Activated effector memory CD4-positive, alpha-beta T cell treated with anti-CD3 and anti-CD28 coated beads, Interleukin-2, amount 50 U/mL, for 16 hours (primary cell): Measurements from ENCODE around the gene GLB1L2.
A peak's percentile ranks its signal among the peaks of the same experiment; 100 is the strongest.
"Not testable (repeated sequence)": the region's sequence is repeated elsewhere in the genome, so short reads cannot be mapped to it uniquely, and the experiment has no call there.

Experiments used
- DNase-seq: peaks from one replicate; pipeline ENCODE4 v3.0.0-alpha.2; 2020

GLB1L2 gene

DNA sequence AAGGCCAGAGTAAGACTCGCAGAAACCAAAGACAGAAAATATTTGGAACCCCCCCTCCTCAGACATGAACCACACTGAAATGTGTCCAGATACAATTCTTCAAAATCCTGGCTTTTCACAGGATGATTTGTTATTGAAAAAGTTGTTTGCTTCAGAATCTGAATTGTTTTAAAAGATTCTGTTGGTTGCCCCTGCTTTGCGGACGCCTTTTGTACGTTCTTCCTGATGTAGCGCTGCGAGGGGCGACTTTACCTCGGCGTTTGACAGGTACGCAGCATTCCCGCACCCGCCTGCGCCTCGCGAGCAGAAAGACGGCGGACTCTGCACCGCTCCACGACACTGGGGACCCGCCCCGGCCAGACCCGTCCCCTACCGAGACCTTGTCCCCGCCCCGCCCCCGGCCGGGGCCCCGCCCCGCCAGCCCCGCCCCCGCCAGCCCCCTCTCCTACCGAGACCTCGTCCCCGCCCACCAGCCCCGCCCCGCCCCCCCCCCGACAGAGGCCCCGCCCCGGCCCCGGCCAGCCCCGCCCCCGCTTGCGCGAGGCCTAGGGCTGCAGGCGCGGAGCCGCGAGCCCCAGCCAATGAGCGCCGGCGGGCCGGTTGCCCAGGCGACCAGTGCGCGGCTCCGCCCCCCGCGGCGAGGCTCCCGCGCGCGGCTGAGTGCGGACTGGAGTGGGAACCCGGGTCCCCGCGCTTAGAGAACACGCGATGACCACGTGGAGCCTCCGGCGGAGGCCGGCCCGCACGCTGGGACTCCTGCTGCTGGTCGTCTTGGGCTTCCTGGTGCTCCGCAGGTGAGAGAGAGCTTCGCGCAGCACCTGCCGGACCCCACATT is at the start of gene GLB1L2:
GLB1L2 (plus strand) TSS at position 635 of the 835 bp plus-strand sequence; CDS start at position 709, 74 bp downstream.
- DNase-seq, result peak; percentile 93

GRCh38 chr11:134282121-134283045 is 49.4 kb upstream of the GLB1L2 start:
- peak; percentile 21 for DNase-seq

- no peak for DNase-seq
Observed at GRCh38 chr11:134283461-134284230, 48.1 kb upstream of the GLB1L2 start.

DNA sequence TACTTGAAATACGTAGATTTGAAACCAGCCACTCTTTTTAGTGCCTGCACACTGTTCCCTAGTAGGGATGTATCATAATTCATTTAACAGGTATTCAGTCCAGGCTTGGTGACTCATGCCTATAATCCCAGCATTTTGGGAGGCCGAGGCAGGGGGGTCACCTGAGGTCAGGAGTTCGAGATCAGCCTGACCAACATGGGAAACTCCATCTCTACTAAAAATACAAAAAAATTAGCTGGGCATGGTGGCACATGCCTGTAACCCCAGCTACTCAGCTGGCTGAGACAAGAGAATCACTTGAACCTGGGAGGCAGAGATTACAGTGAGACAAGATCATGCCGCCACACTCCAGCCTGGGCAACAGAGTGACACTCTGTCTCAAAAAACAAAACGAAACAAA is 47.4 kb upstream of the GLB1L2 start:
- DNase-seq, result not testable (repeated sequence)

DNA sequence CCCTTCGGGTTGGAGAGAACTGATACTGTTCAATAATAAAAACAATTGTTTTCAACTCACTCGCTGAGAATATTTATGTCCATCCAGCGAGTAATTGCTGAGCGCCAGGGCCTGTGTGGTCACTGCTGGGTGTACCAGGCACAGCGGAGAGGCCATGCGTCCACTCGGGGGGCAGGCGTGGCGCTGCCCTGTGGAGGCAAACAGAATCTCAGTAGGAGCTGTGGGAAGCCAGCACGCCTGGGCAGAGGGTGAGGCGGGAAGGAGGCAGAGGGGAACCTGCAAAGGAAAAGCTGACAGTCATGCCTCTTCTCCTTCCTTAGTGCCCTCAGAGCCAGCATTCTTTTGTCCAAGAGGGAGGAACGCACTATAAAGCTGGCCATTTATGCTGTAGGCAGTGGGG is 44.2 kb upstream of the GLB1L2 start:
- DNase-seq, result no peak

- DNase-seq, result no peak
Observed at GRCh38 chr11:134288486-134288885, 43.3 kb upstream of the GLB1L2 start.

DNA sequence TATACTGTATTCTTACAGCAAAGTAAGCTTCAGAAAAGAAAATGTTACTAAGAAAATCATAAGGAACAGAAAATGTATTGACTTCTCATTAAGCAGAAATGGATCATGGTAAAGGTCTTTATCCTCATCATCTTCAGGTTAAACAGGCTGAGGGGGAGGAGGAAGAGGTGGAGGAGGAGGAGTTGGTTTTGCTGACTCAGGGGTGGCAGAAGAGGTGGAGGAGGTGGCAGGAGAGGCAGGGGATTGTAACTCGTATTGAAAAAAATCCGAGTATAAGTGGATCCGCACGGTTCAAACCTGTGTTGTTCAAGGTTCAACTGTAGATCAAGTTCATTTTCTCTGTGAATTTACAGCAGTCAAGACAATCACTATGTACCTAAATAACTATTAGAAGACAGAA is 42.6 kb upstream of the GLB1L2 start:
- DNase-seq, result no peak

GRCh38 chr11:134289789-134290188 is 42.0 kb upstream of the GLB1L2 start:
- peak; percentile 45 for DNase-seq

DNA sequence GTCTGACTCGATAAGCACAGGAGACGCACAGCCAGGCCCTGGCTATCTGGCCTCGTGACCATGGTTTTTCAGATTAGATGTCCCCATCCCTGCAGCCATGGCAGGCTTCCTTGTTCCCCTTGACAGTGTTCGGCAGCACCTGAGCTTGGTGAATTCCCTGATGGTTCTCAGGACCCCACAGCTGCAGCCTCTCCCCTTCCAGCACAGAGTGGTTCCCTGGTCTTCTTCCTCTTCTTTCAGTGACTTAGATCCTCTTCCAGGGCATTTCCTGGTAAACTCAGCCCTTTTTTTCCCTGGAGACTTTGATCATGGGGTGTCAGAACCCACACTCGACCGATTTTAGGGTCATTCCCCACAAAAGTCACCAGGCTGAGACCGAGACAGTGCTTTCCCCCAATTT is 41.1 kb upstream of the GLB1L2 start:
- DNase-seq, result peak; percentile 17

GRCh38 chr11:134291196-134291595 is 40.6 kb upstream of the GLB1L2 start:
- DNase-seq, result no peak

GRCh38 chr11:134292661-134293060 is 39.1 kb upstream of the GLB1L2 start:
- no peak for DNase-seq

- no peak for DNase-seq
Observed at GRCh38 chr11:134293119-134294113, 38.4 kb upstream of the GLB1L2 start.

- no peak for DNase-seq
Observed at GRCh38 chr11:134294664-134295063, 37.1 kb upstream of the GLB1L2 start.

- no peak for DNase-seq
Observed at GRCh38 chr11:134312223-134312622, 19.6 kb upstream of the GLB1L2 start.

GRCh38 chr11:134312807-134313206 is 19.0 kb upstream of the GLB1L2 start:
- no peak for DNase-seq

GRCh38 chr11:134313379-134313778 is 18.4 kb upstream of the GLB1L2 start:
- DNase-seq, result no peak

DNA sequence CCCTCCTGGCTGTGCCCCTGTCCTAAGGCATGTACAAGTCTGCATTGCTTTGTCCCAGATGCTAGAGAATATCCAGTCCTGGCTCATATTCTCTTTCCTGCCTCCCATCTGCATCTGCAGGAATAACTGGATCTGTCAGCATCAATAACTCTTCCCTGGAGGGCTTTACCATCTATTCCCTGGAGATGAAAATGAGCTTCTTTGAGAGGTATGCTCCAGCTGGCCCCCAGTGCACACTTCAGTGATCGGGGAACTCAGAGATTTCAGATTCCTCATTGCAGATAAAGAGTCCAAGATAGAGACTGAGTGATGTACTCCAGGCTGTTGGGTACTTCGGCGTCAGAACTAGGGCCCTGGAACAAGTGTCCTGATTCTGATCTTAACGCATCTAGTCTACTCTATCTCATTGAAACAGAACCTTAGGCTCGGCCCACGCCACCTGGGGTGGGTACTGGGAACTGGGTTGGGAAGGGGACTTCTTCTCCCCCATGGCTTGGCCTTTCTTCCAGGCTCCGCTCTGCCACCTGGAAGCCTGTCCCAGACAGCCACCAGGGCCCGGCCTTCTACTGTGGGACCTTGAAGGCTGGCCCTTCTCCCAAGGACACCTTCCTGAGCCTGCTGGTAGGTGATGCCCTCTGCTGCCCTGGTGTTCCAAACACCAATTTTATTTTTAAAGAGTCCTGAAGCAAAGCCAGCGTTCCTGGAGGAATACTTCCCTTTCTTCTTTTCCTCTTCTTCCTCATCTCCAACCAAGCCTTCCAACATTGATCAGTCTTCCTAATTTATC is 17.8 kb upstream of the GLB1L2 start:
- no peak for DNase-seq

GRCh38 chr11:134317103-134317502 is 14.7 kb upstream of the GLB1L2 start:
- no peak for DNase-seq

DNA sequence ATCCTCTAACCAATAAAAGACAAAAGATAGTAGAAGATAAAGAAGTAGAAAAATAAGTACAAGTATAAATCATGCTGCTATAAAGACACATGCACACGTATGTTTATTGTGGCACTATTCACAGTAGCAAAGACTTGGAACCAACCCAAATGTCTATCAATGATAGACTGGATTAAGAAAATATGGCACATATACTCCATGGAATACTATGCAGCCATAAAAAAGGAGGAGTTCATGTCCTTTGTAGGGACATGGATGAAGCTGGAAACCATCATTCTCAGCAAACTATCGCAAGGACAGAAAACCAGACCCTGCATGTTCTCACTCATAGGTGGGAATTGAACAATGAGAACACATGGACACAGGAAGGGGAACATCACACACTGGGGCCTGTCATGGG is 10.4 kb upstream of the GLB1L2 start:
- not testable (repeated sequence) for DNase-seq

DNA sequence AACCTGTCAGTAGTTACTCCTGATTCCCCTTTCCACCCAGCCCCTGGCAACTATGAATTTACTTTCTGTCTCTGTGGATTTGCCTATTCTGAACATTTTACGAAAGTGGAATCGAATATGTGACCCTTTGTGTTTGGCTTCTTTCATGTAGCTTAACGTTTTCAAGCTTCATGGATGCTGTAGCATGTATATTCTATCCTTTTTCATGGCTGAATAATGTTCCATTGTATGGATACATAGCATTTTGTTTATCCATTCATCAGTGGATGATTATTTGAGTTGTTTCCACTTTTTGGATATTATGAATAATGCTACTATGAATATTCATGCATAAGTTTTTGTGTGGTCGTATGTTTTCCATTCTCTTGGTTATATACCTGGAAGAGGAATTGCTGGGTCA is 9.2 kb upstream of the GLB1L2 start:
- no peak for DNase-seq

- no peak for DNase-seq
Observed at GRCh38 chr11:134328433-134328832, 3.4 kb upstream of the GLB1L2 start.
